Measurements from ENCODE around the gene B4GALT4.

The B4GALT4 gene

DNA sequence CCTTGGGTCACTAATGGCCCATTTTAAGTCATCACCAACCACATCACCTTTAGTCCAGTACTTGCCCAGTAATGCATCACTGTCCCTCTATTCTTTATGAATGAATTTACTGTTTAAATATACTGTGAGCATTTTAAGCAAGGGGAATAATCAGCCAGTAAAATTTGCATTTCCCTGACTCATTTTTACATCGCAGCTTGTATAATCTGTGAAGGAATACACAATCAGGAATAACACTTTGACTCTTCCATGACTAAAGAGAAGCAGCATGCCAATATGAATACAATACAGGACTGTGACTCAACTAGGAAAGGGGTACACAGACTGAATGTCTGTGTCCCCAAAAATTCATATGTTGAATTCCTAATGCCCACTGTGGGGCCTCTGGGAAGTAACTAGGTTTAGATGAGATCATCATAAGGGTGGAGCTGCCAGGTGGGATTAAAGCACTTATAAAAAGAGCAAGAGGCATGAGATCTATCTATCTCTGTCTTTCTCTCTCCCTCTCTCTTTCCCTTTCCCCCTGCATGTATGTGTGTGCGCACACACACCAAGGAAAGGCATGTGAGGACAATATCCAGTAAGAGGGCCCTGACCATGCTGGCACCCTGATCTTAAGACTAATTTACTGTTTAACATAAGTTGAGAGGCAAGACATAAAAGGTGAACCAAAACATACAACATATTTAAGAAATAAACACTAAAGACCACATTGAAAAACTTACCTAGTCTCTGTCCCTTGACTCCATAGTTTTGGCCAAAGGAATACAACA lies 12.1 kb downstream of the B4GALT4 start:
- TF ChIP-seq POLR2A (IDR thresholded peaks at IDR 0.05; ENCODE audit: low read depth, low read length), result no peak
- FAIRE-seq (no peak), DNase-seq (ENCODE audit: insufficient read length, low spot score) (no peak)

DNA sequence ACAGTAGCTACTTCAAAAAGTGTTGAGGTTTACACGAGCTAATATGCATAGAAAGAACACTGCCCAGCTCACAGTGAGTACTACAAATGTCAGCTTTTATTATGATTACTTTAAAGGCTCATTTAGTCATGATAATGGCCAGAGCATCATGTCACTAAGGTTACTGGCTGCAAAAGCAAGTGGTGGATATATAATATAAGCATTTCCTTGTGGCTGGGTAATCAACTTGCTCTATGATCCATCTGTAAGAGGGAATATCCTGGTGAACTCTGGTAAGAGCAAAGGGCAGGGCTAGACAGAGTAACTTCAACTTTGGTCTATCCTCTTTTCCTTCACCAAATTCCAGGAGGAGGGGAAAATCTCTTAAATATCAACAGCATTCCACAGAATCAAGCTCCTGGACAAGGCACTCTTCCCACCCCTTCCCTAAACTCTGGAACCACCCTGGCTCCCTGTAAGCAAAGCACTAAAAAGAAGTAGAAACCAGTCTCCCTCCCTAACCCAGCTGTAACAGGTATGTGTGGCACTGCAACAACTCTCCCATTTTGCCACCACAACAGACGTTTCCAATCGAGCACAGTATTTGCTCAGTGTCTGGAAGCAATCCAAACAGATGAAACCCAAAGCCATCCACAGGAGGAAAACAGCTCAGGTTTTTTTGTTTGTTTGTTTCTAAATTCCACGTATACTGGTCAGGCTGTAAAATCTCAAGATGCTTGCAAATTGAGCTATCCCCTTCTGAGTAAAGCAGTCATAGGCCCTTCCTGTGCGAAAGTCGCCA lies 13.4 kb downstream of the B4GALT4 start:
- no peak for TF ChIP-seq POLR2A (IDR thresholded peaks at IDR 0.05; ENCODE audit: low read depth, low read length)
- no peak for DNase-seq (ENCODE audit: insufficient read length, low spot score)
- no peak for FAIRE-seq

DNA sequence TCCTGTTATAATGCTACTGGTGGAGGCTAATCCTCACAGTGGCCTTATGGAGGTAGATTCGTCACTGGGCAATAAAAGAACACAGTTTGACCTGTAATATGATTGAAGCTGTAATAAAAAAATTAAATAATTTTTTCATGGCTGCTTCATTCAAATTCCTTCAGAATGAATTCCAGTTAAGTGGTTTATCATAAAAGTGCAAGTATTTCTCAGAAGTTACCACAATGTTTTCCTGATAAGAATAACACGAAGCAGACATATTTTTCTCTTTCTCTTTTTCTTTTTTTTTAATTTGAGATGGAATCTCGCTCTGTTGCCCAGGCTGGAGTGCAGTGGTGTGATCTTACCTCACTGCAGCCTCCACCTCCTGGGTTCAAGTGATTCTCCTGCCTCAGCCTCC lies 15.6 kb downstream of the B4GALT4 start:
- no peak for FAIRE-seq
- no peak for TF ChIP-seq POLR2A (IDR thresholded peaks at IDR 0.05; ENCODE audit: low read depth, low read length)
- DNase-seq (ENCODE audit: insufficient read length, low spot score), result no peak

DNA sequence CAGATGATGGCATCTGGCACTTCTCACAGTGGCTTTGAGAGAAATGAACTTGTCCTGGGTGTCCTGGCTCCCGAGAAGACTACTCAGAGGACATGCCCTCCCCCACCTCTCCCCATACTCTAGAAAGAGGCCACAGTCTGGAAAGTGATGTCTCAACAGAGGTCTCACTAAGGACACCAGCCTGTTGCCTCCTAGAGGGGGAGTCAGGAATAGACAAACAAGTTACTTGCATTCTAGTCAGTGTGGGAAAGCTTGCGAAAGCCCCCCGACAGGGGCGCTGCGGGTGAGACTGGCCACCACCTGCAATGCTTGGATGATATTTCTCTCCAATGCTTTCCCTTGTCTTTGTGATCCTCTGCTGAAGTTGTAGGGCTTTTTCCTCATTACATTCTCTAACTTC lies 17.2 kb downstream of the B4GALT4 start:
- DNase-seq (ENCODE audit: insufficient read length, low spot score), result no peak
- no peak for TF ChIP-seq POLR2A (IDR thresholded peaks at IDR 0.05; ENCODE audit: low read depth, low read length)
- FAIRE-seq, result no peak

DNA sequence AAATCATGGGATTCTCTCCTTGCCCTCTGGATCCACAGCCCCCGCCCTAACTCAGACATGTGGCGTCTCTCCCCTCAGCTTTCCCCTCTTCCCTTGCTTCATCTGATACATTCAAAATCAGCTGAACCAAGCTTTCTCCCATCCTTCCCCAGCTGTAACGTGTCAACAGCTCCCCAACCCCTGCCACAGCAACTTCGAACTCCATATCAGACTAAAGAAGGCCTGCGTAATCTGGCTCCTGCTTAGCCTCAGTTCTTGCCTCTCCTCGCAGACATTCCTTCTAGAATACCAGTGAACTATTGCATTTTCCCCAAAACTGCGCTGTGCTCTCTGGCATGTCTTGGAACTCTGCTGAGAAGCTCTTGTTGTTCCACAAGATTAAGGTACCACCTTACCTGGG lies 18.3 kb downstream of the B4GALT4 start:
- FAIRE-seq (no peak), DNase-seq (ENCODE audit: insufficient read length, low spot score) (no peak)
- TF ChIP-seq POLR2A (IDR thresholded peaks at IDR 0.05; ENCODE audit: low read depth, low read length), result no peak

DNA sequence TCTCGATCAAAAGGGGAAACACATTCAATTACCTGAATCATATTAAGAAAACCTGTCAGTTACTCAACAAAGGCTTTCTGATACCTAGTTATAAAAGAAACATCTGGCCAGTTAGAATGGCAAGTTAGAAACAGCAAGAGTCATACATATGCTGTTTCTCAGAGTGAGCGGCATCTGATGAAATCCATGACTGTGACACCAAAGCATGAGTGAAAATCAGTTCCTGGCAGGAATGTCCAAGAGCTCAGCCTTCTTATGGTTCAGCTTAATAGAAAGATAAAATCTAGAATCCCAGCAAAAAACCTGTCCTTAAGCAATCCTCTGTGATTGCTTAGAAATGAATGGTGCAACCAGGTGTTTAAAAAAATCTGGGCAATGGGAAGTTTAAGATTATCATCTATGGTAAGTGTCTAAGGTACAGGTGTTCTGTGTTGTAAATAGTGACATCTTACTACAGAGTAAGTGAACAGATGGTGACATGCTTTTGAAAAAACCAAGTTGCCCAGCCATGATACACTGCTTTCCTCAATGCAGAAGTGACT lies 18.8 kb downstream of the B4GALT4 start:
- no peak for TF ChIP-seq POLR2A (IDR thresholded peaks at IDR 0.05; ENCODE audit: low read depth, low read length)
- no peak for DNase-seq (ENCODE audit: insufficient read length, low spot score)
- no peak for FAIRE-seq

DNA sequence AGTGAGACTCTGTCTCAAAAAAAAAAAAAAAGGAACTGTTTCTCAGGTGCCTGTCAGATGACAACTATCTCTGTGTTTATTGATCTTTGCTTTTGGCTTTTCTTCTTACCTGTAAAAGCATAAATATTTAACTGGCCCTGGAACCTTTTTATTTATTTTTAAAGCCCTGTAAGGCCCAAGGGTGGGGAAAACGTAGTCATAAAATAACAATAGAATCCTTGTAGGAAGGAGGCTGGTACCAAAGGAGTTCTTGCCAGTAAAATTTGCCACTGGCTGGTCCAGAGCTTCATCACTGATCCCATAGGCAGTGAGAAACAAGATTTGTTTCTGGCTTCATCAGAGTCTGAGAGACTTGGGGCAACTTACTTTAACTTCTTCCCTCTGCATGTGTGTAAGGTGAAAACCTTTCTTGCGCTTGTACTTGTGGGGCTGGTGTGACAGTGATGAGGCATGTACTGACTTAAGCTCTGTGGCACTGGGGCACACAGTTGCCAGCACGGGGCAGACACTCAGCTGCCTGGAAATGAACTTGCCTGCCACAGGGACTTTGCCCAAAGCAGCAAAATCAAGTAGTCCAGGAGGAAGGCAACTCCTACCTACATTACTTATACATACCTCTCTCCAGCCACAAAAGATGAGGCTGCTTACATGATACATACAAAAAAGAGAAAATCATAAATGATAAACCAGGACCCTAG lies 19.6 kb downstream of the B4GALT4 start:
- no peak for TF ChIP-seq POLR2A (IDR thresholded peaks at IDR 0.05; ENCODE audit: low read depth, low read length)
- no peak for DNase-seq (ENCODE audit: insufficient read length, low spot score)
- no peak for FAIRE-seq

DNA sequence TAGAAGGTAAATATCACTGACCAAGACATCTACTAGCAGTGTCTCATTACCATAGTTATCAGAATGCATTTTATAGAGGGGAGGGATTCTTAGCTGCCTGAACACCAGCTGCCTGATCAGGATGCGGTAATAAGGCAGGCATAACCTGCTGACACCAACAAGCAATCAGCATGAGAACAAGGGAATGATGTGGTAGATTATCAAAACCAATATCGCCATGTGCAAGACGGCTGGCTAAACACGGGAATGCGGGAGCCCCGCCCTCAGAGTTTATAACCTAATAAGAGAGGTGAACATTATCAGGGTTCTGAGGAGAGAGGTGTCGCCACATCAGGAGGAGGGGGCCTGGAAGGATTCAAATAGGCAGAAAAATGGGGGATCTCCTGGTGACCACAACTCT lies 20.5 kb downstream of the B4GALT4 start:
- no peak for TF ChIP-seq POLR2A (IDR thresholded peaks at IDR 0.05; ENCODE audit: low read depth, low read length)
- FAIRE-seq (no peak), DNase-seq (ENCODE audit: insufficient read length, low spot score) (no peak)

DNA sequence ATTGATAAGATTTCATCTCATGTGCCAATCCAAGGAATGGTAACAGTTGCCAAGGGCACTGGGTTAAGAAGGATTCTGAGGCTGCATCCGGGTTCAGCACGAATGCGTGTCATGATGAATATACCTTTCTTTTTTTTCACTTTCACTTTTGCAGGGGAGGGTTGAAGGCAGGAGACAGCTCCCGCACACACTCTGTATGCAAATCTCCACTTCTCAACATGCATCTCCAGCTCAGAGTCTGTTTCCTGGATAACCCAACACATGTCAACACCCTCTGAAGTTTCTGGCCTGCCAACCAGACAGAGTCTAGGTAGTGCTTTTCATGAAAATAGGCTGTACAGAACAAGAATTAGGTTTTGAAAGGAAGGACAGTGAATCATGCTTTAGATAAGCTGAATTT lies 21.6 kb downstream of the B4GALT4 start:
- DNase-seq (ENCODE audit: insufficient read length, low spot score), result no peak
- TF ChIP-seq POLR2A (IDR thresholded peaks at IDR 0.05; ENCODE audit: low read depth, low read length), result no peak
- no peak for FAIRE-seq

DNA sequence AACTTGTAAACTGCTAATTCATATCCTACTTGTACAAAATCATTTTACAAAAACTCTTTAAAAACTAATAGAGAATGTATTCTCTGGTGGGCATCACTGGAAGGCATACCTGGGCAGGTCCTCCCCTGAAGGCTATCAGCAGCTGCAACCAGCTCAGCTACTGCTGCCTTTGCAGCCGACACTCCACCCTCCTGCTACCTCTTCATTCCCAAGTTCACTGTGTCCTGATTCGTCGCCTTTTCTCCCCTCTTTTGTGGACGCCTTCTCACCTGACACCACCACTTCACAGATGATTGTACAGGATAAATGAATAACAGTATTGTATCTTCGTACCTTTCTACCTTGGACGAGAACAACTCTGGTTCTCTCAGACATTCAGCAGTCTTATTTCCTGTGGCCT lies 28.9 kb downstream of the B4GALT4 start:
- DNase-seq (ENCODE audit: insufficient read length, low spot score) (no peak), FAIRE-seq (no peak)
- TF ChIP-seq POLR2A (IDR thresholded peaks at IDR 0.05; ENCODE audit: low read depth, low read length), result no peak

DNA sequence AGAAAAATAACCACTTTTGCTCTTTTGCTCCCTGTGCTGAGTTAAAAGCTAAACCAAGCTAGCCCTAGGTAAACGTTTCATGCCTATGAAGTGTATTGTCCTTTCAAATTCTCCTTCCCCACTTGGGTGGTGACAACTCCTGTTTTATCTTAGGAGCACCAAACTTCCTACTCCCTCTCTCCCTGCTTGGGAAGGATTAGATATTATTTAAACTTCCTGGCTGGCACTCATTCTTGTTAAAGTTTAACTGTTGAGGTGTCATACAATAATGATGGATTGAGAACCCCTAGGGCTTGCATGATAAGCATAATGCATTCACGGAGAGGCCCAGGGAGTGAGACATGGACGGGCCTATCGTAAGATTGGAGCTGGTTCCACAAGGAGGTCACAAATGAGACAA lies 29.5 kb downstream of the B4GALT4 start:
- FAIRE-seq (no peak), DNase-seq (ENCODE audit: insufficient read length, low spot score) (no peak)
- no peak for TF ChIP-seq POLR2A (IDR thresholded peaks at IDR 0.05; ENCODE audit: low read depth, low read length)

DNA sequence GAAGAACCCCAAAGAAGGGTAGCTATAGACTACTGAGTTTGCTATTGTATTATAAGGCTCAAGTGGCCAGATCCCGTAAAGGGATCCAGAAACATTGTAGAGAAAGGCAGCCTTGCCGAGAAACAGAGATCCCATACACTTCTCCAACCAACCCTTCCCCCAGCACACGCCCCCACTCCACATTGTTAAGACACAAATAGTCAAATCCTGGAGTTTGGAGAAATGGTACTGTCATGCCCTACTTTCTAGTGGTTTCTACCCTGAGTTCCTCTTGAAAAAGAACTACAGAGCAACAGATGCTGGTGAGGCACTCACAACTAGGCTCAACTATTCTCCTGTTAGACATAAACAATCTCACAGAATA lies 33.2 kb downstream of the B4GALT4 start:
- no peak for DNase-seq (ENCODE audit: insufficient read length, low spot score)
- TF ChIP-seq POLR2A (IDR thresholded peaks at IDR 0.05; ENCODE audit: low read depth, low read length), result no peak
- FAIRE-seq, result no peak

DNA sequence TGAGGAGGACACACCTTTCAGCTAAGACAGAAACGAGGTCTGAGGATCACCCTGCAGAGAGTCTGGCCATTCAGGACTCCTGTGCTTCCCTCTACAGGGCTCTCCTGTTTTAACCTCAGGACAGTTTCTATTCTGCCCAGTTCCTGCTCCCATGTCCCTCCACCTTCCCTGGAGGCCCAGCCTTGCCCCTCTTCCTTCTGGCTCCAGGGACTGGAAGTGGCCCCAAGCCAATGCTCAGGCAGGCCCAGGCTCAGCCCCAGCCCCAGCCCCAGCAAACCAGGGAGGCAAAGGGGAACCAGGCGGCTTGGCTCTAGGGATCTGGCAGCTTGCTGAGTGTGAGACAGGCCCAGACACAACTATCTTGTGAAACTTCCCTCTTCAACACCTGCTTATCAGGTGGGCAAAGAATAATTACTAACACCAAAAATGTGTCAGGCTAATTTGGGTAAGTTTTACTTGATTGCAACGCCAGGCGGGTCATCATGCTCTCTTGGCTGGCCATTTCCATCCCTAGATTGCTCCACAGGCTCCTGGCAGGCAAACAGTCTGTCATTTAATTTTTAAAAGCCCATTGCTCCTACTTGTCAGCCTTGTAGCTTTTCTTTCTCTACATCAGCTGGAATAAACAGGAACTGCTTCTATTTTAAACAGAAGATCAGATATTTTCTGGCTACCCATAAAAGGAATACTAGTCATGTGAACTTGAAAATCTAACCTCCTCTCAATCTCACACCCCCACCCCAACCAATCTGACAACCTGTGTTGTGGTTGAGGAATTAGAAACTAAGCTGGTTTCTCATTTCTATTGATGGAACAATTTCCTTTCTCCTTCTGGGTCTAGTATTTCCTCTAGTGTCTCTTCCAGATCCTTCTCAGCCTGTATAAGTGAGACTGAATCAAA lies 33.8 kb downstream of the B4GALT4 start:
- no peak for FAIRE-seq
- TF ChIP-seq POLR2A (IDR thresholded peaks at IDR 0.05; ENCODE audit: low read depth, low read length), result no peak
- no peak for DNase-seq (ENCODE audit: insufficient read length, low spot score)
